ENCODE measurements around the gene LZTS3.
"Not testable (repeated sequence)": the region's sequence is repeated elsewhere in the genome, so short reads cannot be mapped to it uniquely, and the experiment has no call there.

The LZTS3 gene

DNA sequence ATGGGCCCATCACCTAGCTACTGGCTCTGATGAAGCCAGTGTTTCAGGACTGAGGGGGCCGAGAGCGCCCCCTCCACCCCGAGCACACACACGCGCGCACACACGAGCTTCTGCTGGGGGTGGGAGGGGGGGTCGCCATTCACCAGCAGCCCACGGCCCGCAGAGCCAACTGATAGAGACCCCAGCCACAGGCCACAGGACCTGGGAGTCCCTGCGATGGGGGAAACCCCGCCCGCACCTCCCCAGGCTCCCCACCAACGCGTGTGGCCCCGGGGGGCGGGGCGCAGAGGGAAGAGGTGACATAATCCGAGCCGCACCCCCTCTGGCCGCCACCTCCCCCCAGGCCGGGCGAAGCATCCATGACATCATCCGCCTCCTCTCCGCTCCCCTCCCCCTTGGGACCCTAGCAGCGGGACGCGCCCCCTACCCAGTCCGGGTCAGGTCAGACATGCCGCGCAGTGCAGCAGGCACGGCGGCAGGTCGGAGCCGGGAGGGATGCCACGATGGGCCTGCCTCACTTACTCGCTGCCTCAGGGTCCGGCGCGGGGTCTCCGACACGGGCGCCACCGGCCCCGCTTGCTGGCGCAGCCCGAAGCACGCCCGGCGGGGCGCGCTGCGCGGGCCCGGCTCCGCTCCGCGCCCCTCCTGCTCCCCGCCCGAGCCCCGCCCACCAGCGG is at the start of gene LZTS3:
Gene LZTS3 (minus strand): TSS at position 617 of the 677 bp plus-strand sequence. CDS start 6,386 bp downstream, outside the sequence.
- H3K27me3 Mint-ChIP-seq: peaks cover 43% of the 10 kb centered on the region
- no peaks in the 10 kb centered on the region for H3K9me3 Mint-ChIP-seq
- no peaks in the 10 kb centered on the region for H3K36me3 Mint-ChIP-seq (ENCODE audit: low read depth)
- peak within 1 kb of the TSS; percentile 81 for H3K4me3 Mint-ChIP-seq
- H3K4me1 Mint-ChIP-seq (ENCODE audit: low read depth): peaks cover 14% of the 10 kb centered on the region
- H3K27ac Mint-ChIP-seq: peak within 1 kb of the TSS; percentile 36

- Mint-ChIP-seq H3K27me3 (no peaks in the 10 kb centered on the region), H3K4me1 (ENCODE audit: low read depth) (peaks cover 17% of the 10 kb centered on the region), H3K27ac (no peak overlapping the region), H3K4me3 (no peak overlapping the region), H3K36me3 (ENCODE audit: low read depth) (peaks cover 22% of the 10 kb centered on the region), H3K9me3 (no peaks in the 10 kb centered on the region)
Measured at GRCh38 chr20:3221398-3222226, 48.3 kb upstream of the LZTS3 start.

DNA sequence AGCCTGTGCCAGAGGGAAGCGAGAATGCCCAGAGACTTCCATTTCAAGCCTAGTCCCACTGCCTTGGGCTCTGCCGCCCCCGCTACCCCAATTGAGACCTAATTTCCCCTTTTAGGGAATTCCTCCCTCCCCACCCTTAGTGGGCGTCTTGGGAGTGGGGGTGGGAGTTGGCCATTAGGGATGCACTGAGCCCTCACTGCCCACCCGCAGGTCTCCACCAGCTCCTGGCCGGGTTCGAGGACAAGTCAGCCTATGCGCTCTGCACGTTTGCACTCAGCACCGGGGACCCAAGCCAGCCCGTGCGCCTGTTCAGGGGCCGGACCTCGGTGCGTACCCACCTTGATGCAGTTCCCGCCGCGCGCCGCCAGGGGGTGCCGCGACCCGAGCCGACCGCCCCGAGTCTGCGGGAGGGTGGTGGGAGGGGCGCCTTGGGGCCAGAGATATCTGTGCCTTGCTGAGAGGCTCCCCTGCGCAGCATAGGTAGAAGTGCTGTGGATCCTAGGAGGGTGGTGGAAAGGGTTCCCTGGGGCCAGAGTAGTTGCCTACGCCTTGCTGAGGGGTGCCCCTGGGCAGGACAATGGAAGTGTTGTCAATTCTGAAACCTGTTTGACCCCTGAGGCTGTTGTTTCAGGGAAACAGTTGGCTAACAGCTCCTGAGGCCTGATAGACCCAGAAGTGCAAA is 45.1 kb upstream of the LZTS3 start:
- Mint-ChIP-seq H3K27me3 (no peaks in the 10 kb centered on the region), H3K36me3 (ENCODE audit: low read depth) (peaks cover 30% of the 10 kb centered on the region), H3K27ac (no peak overlapping the region), H3K4me3 (no peak overlapping the region), H3K9me3 (no peaks in the 10 kb centered on the region), H3K4me1 (ENCODE audit: low read depth) (peaks cover 12% of the 10 kb centered on the region)

DNA sequence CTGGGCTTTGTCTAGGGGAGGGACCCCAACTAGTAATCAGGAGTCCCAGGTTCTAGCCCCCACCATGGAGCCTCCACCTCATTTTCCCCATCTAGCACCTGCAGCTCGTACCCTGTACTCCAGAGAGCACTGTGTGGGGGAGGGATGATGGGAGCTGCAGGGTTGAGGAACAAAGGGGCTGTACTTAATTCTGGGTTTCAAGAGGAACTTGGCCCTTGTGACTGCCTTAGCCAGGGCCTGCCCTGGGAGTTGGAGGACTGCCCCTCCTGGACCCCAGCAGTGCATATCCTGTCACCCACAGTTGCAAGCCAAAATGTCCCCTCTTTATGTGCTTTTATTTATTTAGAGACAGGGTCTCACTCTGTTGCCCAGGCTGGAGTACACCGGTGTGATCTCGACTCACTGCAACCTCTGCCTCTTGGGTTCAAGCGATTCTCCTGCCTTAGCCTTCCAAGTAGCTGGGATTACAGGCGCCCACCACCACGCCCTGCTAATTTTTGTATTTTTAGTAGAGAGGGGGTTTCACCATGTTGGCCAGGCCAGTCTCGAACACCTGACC is 42.1 kb upstream of the LZTS3 start:
- Mint-ChIP-seq H3K36me3 (ENCODE audit: low read depth) (peaks cover 22% of the 10 kb centered on the region), H3K4me1 (ENCODE audit: low read depth) (peaks cover 12% of the 10 kb centered on the region)
- not testable (repeated sequence) for H3K27me3 Mint-ChIP-seq, H3K9me3 Mint-ChIP-seq, H3K27ac Mint-ChIP-seq, H3K4me3 Mint-ChIP-seq

DNA sequence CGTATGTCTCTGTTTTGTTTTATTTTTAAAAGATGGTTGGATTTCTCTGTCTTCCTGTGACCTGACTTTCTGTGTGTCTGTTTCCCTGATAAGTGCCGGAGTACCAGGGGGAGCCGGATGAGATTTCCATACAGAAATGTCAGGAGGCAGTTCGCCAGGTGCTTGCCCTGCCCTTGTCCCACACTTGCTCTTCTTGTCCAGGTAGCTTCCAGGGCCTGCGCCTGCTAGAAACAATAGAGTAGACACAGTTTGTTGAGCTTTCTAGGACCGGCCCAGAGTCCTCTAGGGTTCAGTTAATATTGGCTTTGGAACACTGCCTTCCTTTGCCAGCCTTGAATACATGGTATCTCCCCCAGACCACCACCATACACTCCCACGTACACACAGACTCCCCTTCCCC is 39.9 kb upstream of the LZTS3 start:
- no peaks in the 10 kb centered on the region for H3K27me3 Mint-ChIP-seq
- no peak overlapping the region for H3K4me3 Mint-ChIP-seq
- no peak overlapping the region for H3K27ac Mint-ChIP-seq
- peaks cover 26% of the 10 kb centered on the region for H3K4me1 Mint-ChIP-seq (ENCODE audit: low read depth)
- no peaks in the 10 kb centered on the region for H3K9me3 Mint-ChIP-seq
- peaks cover 23% of the 10 kb centered on the region for H3K36me3 Mint-ChIP-seq (ENCODE audit: low read depth)

DNA sequence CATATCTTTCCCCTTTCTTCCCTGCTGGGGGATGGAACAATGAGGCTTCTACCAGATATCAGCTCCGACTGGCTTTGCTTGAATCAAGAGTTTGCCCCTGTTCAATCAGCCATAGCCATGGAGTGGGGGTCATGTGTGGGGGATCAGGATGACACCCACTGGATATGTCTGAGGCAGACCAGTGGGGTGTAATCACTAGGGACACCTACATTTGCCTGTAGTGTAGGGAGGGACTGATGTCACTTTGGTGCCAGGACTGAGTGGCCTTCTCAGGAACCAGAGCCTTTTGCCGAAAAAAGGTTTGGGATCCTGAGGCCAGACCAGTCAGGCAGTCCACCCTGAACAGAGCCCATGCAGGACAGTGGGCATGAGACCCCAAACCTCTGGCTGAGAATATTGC is 37.0 kb upstream of the LZTS3 start:
- no peaks in the 10 kb centered on the region for H3K9me3 Mint-ChIP-seq
- H3K4me1 Mint-ChIP-seq (ENCODE audit: low read depth): peaks cover 28% of the 10 kb centered on the region
- peak overlapping the region; percentile 100 for H3K4me3 Mint-ChIP-seq
- no peaks in the 10 kb centered on the region for H3K27me3 Mint-ChIP-seq
- peak overlapping the region; percentile 100 for H3K27ac Mint-ChIP-seq
- peaks cover 23% of the 10 kb centered on the region for H3K36me3 Mint-ChIP-seq (ENCODE audit: low read depth)

DNA sequence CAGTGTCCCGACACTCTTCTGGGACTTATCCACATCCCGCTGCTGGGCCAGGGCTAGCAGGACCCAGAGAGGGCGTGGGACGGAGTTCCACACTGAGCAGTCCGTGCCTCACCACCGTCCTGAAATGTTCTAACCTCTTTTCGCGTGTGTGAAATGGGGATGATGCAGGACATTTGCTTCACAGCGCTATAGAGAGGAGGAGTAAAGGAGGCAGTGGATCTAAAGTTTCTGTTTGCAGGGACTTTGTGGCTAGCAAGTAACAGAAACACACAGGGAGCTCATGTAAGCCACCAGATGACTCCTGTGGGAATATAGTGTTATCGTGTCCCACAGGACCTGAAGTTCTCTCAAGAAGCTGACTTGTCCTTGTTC is 36.6 kb upstream of the LZTS3 start:
- no peaks in the 10 kb centered on the region for H3K9me3 Mint-ChIP-seq
- peaks cover 28% of the 10 kb centered on the region for H3K4me1 Mint-ChIP-seq (ENCODE audit: low read depth)
- no peaks in the 10 kb centered on the region for H3K27me3 Mint-ChIP-seq
- peak overlapping the region; percentile 100 for H3K4me3 Mint-ChIP-seq
- H3K27ac Mint-ChIP-seq: peak overlapping the region; percentile 100
- peaks cover 23% of the 10 kb centered on the region for H3K36me3 Mint-ChIP-seq (ENCODE audit: low read depth)

- Mint-ChIP-seq H3K9me3 (no peaks in the 10 kb centered on the region), H3K27me3 (no peaks in the 10 kb centered on the region), H3K27ac (peak within 1 kb of the TSS; percentile 100)
Measured at GRCh38 chr20:3209257-3209945, 36.1 kb upstream of the LZTS3 start, which contains the start of gene ITPA. Gene ITPA (plus strand): TSS chr20:3209498. CDS start chr20:3209552, 54 bp downstream.

GRCh38 chr20:3208786-3209256 is 35.5 kb upstream of the LZTS3 start:
- H3K27ac Mint-ChIP-seq: peak overlapping the region; percentile 97
- H3K4me3 Mint-ChIP-seq: peak overlapping the region; percentile 100
- peaks cover 34% of the 10 kb centered on the region for H3K4me1 Mint-ChIP-seq (ENCODE audit: low read depth)
- no peaks in the 10 kb centered on the region for H3K27me3 Mint-ChIP-seq
- no peaks in the 10 kb centered on the region for H3K9me3 Mint-ChIP-seq
- peaks cover 21% of the 10 kb centered on the region for H3K36me3 Mint-ChIP-seq (ENCODE audit: low read depth)

More at GRCh38 chr20:3209257-3209945, 36.1 kb upstream of the LZTS3 start, which contains the start of gene ITPA:
- peaks cover 23% of the 10 kb centered on the region for H3K36me3 Mint-ChIP-seq (ENCODE audit: low read depth)
- peaks cover 32% of the 10 kb centered on the region for H3K4me1 Mint-ChIP-seq (ENCODE audit: low read depth)
- H3K4me3 Mint-ChIP-seq: peak within 1 kb of the TSS; percentile 100

DNA sequence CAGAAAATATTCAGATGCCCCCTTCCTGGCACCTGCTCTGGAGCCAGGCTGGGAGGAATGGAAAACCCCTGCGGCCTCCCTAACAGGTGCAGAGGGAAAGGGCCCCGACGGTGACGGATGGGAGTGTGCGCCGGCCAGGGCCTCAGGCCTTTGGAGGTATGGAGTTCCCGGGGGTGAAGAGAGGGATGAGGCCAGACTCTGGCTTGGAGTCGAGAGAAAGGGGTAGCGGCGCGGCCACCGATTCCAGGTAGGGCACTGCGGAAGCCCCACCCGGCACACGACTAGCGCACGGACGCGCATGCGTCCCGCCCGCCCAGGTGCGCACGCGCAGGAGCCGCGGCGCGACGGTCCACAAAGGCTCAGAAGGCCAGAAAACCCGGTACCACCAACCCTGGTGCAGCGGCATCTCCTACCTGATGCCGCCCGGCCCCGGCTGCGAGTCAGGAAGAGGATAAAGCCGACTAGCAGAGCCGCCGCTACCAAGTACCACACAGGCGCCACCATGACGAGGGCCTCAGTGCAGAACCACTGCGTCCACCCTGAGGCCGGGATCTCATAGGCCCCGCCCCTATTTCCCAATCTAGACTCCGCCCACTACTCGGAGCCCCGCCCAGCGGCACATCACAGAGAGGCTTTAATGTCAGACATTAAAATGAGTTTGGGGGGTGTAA is 30.9 kb upstream of the LZTS3 start, which contains the start of gene DDRGK1:
Gene DDRGK1 (minus strand): TSS at position 559 of the 671 bp plus-strand sequence. CDS start 55 bp downstream, at position 504.
- Mint-ChIP-seq H3K4me3 (peak within 1 kb of the TSS; percentile 95), H3K9me3 (no peaks in the 10 kb centered on the region), H3K4me1 (ENCODE audit: low read depth) (peaks cover 24% of the 10 kb centered on the region), H3K27me3 (no peaks in the 10 kb centered on the region), H3K36me3 (ENCODE audit: low read depth) (peaks cover 23% of the 10 kb centered on the region), H3K27ac (peak within 1 kb of the TSS; percentile 97)

DNA sequence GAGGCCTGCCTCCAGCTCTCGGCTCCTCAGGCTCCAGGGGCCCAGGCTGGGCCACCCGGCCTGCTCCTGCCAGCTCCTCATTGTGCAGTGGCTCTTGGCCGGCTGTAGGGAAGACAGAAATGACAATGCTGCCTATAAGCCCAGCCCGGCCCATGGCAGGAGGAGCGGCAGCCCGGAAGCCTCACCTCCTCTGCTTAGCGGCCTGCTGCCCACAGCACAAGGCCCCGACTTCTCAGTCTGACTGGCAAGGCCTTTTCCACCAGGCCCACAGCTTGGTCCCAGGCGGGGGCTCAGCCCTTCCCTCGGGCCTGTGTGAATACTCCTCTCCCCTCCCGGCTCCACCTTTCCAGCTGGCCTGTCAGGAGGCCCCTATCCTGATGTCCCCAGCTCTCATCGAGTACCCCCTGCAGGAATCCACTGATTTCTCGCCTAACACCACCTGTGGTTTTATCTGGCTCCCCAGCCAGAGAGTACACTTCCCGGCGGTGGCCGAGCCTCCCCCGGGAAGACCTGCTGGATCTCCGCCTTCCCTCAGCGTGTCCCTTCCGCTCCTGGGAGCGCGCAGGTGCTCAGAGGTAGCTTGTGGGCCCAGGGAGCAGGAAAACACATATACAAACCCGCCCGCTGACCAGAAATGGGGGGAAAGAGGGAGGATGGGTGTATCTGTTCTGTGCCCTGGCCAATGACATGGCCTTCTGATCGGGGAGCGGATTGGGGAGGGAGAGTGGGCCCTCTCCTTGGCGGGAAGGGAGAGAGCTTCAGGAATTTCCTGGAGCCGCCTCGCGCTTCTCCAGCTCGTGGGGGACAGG is 30.2 kb upstream of the LZTS3 start:
- peak overlapping the region; percentile 97 for H3K27ac Mint-ChIP-seq
- peaks cover 30% of the 10 kb centered on the region for H3K36me3 Mint-ChIP-seq (ENCODE audit: low read depth)
- no peaks in the 10 kb centered on the region for H3K27me3 Mint-ChIP-seq
- H3K9me3 Mint-ChIP-seq: no peaks in the 10 kb centered on the region
- H3K4me1 Mint-ChIP-seq (ENCODE audit: low read depth): peaks cover 19% of the 10 kb centered on the region
- peak overlapping the region; percentile 95 for H3K4me3 Mint-ChIP-seq

DNA sequence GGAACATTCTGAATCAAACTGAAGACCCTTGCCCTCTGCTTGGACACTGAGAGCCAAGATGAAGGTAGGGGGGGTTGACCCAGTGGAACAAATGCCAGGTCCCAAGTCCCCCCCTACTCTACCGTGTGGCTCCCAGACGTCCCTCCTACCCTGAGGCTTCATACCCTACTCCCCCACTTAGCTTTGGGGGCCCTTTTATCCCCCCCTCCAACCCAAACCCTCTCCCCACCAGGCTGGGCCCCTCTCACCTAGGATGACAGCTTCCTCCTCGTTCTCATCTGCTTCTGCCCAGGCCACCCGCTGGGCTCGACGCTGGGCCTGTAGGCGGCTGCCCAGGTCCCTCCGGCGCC is 29.6 kb upstream of the LZTS3 start:
- peaks cover 14% of the 10 kb centered on the region for H3K4me1 Mint-ChIP-seq (ENCODE audit: low read depth)

More for the DNA sequence above, 29.6 kb upstream of the LZTS3 start:
- H3K9me3 Mint-ChIP-seq: no peaks in the 10 kb centered on the region
- H3K27ac Mint-ChIP-seq: peak overlapping the region; percentile 97
- H3K27me3 Mint-ChIP-seq: no peaks in the 10 kb centered on the region
- H3K36me3 Mint-ChIP-seq (ENCODE audit: low read depth): peaks cover 31% of the 10 kb centered on the region
- peak overlapping the region; percentile 95 for H3K4me3 Mint-ChIP-seq
